Thoracic aorta (tissue), 2 donors: ENCODE data around the gene SLC25A29. TPM values are rescaled to one million over a fixed set of nuclear protein-coding genes. Genes with fewer than 3 reads are reported as not detected.

Experiments
- ATAC-seq: fragments of 150-250 bp; one replicate; pipeline ENCODE4 v1.8.0; 2017; ENCODE audit warnings: low read depth; ENCODE audit not compliant: insufficient number of reproducible peaks, low FRiP score
- DNase-seq: peaks from one replicate; pipeline ENCODE4 v3.0.0-alpha.2; 2020; ENCODE audit warnings: low spot score
- H3K27ac ChIP-seq, 2 donors: fragments of 200-600 bp; sonication (generic); 1 replicate in 1 of 2; 2 replicates in 1 of 2; pipeline ENCODE4 v1.5.1; 2016; ENCODE audit warnings: mild to moderate bottlenecking in 2 of 2, moderate library complexity in 2 of 2
- H3K27me3 ChIP-seq: fragments of 200-600 bp; sonication (generic); replicated peaks from 2 replicates; pipeline ENCODE4 v1.6.0; 2016; ENCODE audit warnings: mild to moderate bottlenecking; ENCODE audit not compliant: insufficient read depth
- H3K36me3 ChIP-seq: fragments of 200-600 bp; sonication (generic); one replicate; pipeline ENCODE4 v1.5.1; 2016
- H3K4me1 ChIP-seq, 2 donors: fragments of 200-600 bp; sonication (generic); 1 replicate in 1 of 2; 2 replicates in 1 of 2; pipeline versions ENCODE4 v1.5.1 to v1.6.0; 2016; ENCODE audit warnings: low read depth in 2 of 2, mild to moderate bottlenecking in 1 of 2; ENCODE audit not compliant: control insufficient read depth in 1 of 2
- H3K4me3 ChIP-seq: fragments of 200-600 bp; sonication (generic); 2 replicates; pipeline ENCODE4 v1.5.1; 2016; ENCODE audit warnings: mild to moderate bottlenecking
- H3K9me3 ChIP-seq: fragments of 200-600 bp; sonication (generic); 2 replicates; pipeline ENCODE4 v1.5.1; 2016
- CTCF ChIP-seq: fragments of 200-600 bp; sonication (generic); IDR thresholded peaks from one replicate; pipeline ENCODE4 v1.5.1; 2019; ENCODE audit warnings: antibody characterized with exemption
- total RNA-seq, 2 donors: library from RNA; depleted of rRNA; stranded (reverse); fragments of >200 nt; gene quantifications; one replicate each; pipeline versions ENCODE4 v1.1.0 to v1.2.3, GENCODE V29; 2016

The SLC25A29 gene
- total RNA-seq, 2 donors from 2014 or later, result 54.2 to 80.6 TPM

- Histone ChIP-seq H3K27me3 (no peaks in the 10 kb centered on the region), H3K27ac (peak overlapping the region; percentile 45 to 56), H3K4me1 (peaks cover 21 to 43% of the 10 kb centered on the region in 2 donors), H3K36me3 (peaks cover 14% of the 10 kb centered on the region), H3K9me3 (no peaks in the 10 kb centered on the region), H3K4me3 (no peak overlapping the region)
- TF ChIP-seq CTCF, result no peak
- ATAC-seq (no peak), DNase-seq (no peak)
These were observed 12.6 kb downstream of the SLC25A29 start for GRCh38 chr14:100293497-100294212.

DNA sequence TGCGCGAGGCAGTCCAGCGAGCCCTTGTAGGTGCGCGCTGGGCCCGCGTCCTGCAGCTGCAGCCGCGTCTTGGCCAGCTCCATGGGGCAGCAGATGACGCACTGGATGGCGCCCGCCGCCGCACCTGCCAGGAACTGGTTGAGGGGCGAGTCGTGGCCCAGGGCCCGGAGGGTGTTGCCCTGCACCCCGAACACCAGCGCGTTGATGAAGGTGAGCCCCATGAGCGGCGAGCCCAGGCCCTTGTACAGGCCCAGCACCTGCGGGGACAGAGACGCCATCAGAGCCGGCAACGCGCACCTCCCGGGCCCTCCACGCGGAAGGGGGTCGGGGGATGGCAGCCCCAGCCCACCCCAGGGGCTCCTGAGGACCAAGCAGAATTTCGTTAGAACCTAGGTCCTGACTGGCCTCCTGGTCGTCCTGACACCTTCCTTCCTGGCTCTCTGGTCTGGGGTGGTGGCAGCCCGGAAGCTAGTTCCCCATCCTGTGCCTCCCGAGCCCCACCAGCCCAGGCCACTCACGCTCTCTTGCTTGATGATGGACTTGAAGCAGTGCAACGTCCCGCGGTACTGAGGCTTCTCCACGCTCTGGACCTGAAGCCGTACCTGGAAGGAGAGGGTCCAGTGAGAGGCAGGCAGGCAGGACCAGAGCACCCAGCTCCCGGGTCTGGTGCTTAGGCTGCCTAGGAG is 13.3 kb downstream of the SLC25A29 start:
- no peak for DNase-seq
- no peak for TF ChIP-seq CTCF
- no peak for ATAC-seq
- peak overlapping the region in 1 of 2 donors; percentile 8 for H3K27ac ChIP-seq
- H3K9me3 ChIP-seq, result no peaks in the 10 kb centered on the region
- H3K36me3 ChIP-seq, result peaks cover 15% of the 10 kb centered on the region
- no peaks in the 10 kb centered on the region for H3K27me3 ChIP-seq
- H3K4me3 ChIP-seq, result no peak overlapping the region
- peaks cover 17 to 36% of the 10 kb centered on the region in 2 donors for H3K4me1 ChIP-seq

DNA sequence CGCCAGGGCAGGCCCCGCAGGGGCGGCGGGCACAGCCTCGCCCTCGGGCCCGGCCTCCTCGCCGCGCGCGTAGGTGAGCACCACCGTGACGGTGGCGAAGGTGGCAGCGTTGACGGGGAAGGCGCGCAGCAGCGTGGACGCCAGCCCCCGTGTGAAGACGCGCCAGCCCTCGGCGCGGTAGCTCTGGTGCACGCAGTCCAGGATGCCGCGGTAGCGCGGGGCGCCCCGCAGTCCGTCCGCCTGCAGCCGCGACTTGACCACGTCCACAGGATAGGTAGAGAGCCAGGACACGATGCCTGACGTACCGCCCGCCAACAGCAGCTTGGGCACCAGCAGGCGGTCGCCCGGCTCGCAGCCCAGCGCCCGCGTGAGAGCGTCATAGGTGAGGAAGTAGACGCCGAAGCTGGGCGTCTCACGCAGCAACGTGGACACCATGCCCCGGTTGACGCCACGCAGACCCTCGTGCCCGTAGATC is 13.9 kb downstream of the SLC25A29 start:
- ATAC-seq (no peak), DNase-seq (no peak)
- Histone ChIP-seq H3K27ac (no peak overlapping the region), H3K27me3 (no peaks in the 10 kb centered on the region), H3K4me1 (peaks cover 12 to 30% of the 10 kb centered on the region in 2 donors), H3K36me3 (peaks cover 16% of the 10 kb centered on the region), H3K4me3 (no peak overlapping the region), H3K9me3 (no peaks in the 10 kb centered on the region)
- no peak for TF ChIP-seq CTCF

GRCh38 chr14:100291305-100292075 is 14.8 kb downstream of the SLC25A29 start:
- Histone ChIP-seq H3K27ac (no peak overlapping the region), H3K36me3 (peaks cover 16% of the 10 kb centered on the region), H3K4me1 (peaks cover 4 to 23% of the 10 kb centered on the region in 2 donors), H3K4me3 (no peak overlapping the region), H3K9me3 (no peaks in the 10 kb centered on the region), H3K27me3 (no peaks in the 10 kb centered on the region)
- no peak for ATAC-seq
- TF ChIP-seq CTCF, result no peak
- DNase-seq, result no peak
